Activated CD8-positive, alpha-beta T cell treated with anti-CD3 and anti-CD28 coated beads for 36 hours (primary cell): ENCODE results near the gene OCA2. TPM values are rescaled to one million over a fixed set of nuclear protein-coding genes. Genes with fewer than 3 reads are reported as not detected.

Experiments used
- ATAC-seq: fragments of 200-7000 bp; cut with Tn5 transposase; one replicate; pipeline ENCODE4 v1.10.0; 2021; ENCODE audit warnings: mild to moderate bottlenecking, moderate library complexity
- CTCF ChIA-PET: fragments of 350-600 bp; sonication (Branson Sonifier 250); formaldehyde crosslinking; loops from one replicate; lab custom pipeline; 2021; ENCODE audit warnings: antibody characterized with exemption; lab: Charles Lee
- POLR2A ChIA-PET: fragments of 350-600 bp; sonication (Branson Sonifier 250); formaldehyde crosslinking; loops from one replicate; lab custom pipeline; 2021; ENCODE audit warnings: antibody characterized with exemption; lab: Charles Lee
- DNase-seq: peaks from one replicate; pipeline ENCODE4 v3.0.0-alpha.2; 2020
- H3K27ac Mint-ChIP-seq: one replicate; pipeline ENCODE4 v1.8.0; 2021; ENCODE audit warnings: mild to moderate bottlenecking, mixed read lengths
- H3K27me3 Mint-ChIP-seq: one replicate; pipeline ENCODE4 v1.8.0; 2021; ENCODE audit warnings: mixed read lengths
- H3K36me3 Mint-ChIP-seq: one replicate; pipeline ENCODE4 v1.8.0; 2021; ENCODE audit warnings: low read depth, mixed read lengths
- H3K4me1 Mint-ChIP-seq: one replicate; pipeline ENCODE4 v1.8.0; 2021; ENCODE audit warnings: low read depth, mixed read lengths
- H3K4me3 Mint-ChIP-seq: one replicate; pipeline ENCODE4 v1.8.0; 2021; ENCODE audit warnings: mild to moderate bottlenecking, moderate library complexity, mixed read lengths
- H3K9me3 Mint-ChIP-seq: one replicate; pipeline ENCODE4 v1.8.0; 2021; ENCODE audit warnings: mixed read lengths
- intact Hi-C: fragments of 100-400 bp; cut with micrococcal nuclease; formaldehyde crosslinking; loops from one replicate; pipeline ENCODE4 v1.10.0; 2022
- total RNA-seq, 2 experiments: library from RNA; stranded (reverse); gene quantifications; one replicate each; pipeline ENCODE4 v1.2.3, GENCODE V29; 2021
- TF ChIP-seq, protein P1 (sequence below): fragments of 200-600 bp; IDR thresholded peaks from one replicate; pipeline ENCODE4 v1.8.0; 2022; ENCODE audit warnings: antibody characterized with exemption, mild to moderate bottlenecking

Gene OCA2
- total RNA-seq, 2 experiments from 2014 or later: not detected

GRCh38 chr15:27806396-27806795 is 292.7 kb downstream of the OCA2 start:
- Mint-ChIP-seq H3K4me3 (no peak overlapping the region), H3K27ac (no peak overlapping the region), H3K36me3 (no peaks in the 10 kb centered on the region), H3K9me3 (peaks cover 4% of the 10 kb centered on the region), H3K27me3 (no peaks in the 10 kb centered on the region), H3K4me1 (no peaks in the 10 kb centered on the region)
- DNase-seq (no peak), ATAC-seq (no peak)
- intact Hi-C loops: no loop called here
- TF ChIP-seq, protein P1, sequence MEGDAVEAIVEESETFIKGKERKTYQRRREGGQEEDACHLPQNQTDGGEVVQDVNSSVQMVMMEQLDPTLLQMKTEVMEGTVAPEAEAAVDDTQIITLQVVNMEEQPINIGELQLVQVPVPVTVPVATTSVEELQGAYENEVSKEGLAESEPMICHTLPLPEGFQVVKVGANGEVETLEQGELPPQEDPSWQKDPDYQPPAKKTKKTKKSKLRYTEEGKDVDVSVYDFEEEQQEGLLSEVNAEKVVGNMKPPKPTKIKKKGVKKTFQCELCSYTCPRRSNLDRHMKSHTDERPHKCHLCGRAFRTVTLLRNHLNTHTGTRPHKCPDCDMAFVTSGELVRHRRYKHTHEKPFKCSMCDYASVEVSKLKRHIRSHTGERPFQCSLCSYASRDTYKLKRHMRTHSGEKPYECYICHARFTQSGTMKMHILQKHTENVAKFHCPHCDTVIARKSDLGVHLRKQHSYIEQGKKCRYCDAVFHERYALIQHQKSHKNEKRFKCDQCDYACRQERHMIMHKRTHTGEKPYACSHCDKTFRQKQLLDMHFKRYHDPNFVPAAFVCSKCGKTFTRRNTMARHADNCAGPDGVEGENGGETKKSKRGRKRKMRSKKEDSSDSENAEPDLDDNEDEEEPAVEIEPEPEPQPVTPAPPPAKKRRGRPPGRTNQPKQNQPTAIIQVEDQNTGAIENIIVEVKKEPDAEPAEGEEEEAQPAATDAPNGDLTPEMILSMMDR: no peak
- CTCF ChIA-PET: no interaction called here
- POLR2A ChIA-PET: no interaction called here

GRCh38 chr15:27805261-27806220 is 293.6 kb downstream of the OCA2 start:
- peaks cover 4% of the 10 kb centered on the region for H3K9me3 Mint-ChIP-seq
- H3K4me3 Mint-ChIP-seq: no peak overlapping the region
- DNase-seq: no peak
- CTCF ChIA-PET: no interaction called here
- TF ChIP-seq, protein P1: no peak
- no peaks in the 10 kb centered on the region for H3K36me3 Mint-ChIP-seq
- H3K27me3 Mint-ChIP-seq: no peaks in the 10 kb centered on the region
- intact Hi-C loops: no loop called here
- no peaks in the 10 kb centered on the region for H3K4me1 Mint-ChIP-seq
- ATAC-seq: no peak
- no peak overlapping the region for H3K27ac Mint-ChIP-seq
- POLR2A ChIA-PET: no interaction called here

DNA sequence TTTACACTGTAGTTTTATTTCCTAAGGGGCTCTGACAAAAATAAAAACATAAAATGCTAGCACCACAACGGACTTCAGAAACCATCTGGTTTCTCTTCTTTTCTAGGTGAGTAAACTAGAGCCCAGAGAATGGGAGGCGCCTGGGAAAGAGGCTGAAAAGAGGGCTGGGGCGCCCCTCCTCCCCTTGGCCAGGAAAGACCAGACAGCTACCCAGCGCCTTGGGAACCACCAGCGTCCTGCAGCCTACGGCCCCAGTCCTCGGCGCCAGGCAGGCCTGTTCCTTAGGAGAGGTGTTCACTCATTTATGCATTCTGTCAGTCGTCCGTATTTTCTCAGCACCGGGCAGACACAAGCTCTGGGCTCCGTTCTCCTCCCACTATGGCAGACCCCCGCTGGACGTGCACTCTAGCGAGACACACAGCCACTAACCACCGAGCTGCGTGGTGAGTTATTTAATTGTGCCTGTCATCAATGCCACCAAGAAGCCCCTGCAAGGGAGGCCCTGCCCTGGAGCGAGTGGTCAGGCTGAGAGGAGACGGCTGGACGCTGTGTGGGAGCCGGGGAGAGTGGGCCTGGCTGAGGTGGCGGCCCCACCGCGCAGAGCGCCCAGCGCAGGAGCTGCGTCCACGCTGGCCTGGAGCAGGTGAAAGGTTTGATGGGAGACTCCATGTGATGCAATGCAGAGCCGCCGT is 294.4 kb downstream of the OCA2 start:
- H3K27ac Mint-ChIP-seq: no peak overlapping the region
- CTCF ChIA-PET: no interaction called here
- ATAC-seq (no peak), DNase-seq (no peak)
- H3K27me3 Mint-ChIP-seq: no peaks in the 10 kb centered on the region
- POLR2A ChIA-PET: no interaction called here
- H3K9me3 Mint-ChIP-seq: peaks cover 2% of the 10 kb centered on the region
- intact Hi-C loops: no loop called here
- TF ChIP-seq, protein P1: no peak
- no peaks in the 10 kb centered on the region for H3K4me1 Mint-ChIP-seq
- H3K4me3 Mint-ChIP-seq: no peak overlapping the region
- H3K36me3 Mint-ChIP-seq: no peaks in the 10 kb centered on the region

DNA sequence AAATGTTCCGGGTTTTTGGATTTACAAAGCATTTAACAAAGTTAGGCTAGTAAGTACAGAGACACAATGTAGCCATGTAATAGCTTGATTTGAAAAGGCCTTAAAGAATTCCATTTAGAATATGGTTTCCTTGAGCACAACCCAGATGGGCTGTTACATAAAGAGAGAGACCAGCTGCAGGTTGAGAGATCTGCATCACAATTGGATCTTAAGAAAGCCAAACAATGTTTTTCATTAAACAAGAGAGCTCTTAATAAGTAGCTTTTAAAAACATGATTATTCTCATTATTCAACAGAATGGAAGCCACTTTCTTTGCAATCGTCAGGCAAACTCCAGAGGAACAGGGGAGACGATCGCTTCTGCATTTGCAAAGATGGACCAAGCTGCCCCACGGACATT is 300.3 kb downstream of the OCA2 start:
- TF ChIP-seq, protein P1: no peak
- no peaks in the 10 kb centered on the region for H3K4me1 Mint-ChIP-seq
- ChIA-PET CTCF (no interaction called here), POLR2A (no interaction called here)
- DNase-seq (no peak), ATAC-seq (no peak)
- H3K9me3 Mint-ChIP-seq: peaks cover 2% of the 10 kb centered on the region
- no peaks in the 10 kb centered on the region for H3K27me3 Mint-ChIP-seq
- no peaks in the 10 kb centered on the region for H3K36me3 Mint-ChIP-seq
- H3K4me3 Mint-ChIP-seq: no peak overlapping the region
- H3K27ac Mint-ChIP-seq: no peak overlapping the region
- intact Hi-C loops: no loop called here

GRCh38 chr15:27797765-27798164 is 301.4 kb downstream of the OCA2 start:
- DNase-seq: no peak
- no peaks in the 10 kb centered on the region for H3K4me1 Mint-ChIP-seq
- no peak overlapping the region for H3K4me3 Mint-ChIP-seq
- ChIA-PET POLR2A (no interaction called here), CTCF (no interaction called here)
- no peak for ATAC-seq
- no peaks in the 10 kb centered on the region for H3K36me3 Mint-ChIP-seq
- no peaks in the 10 kb centered on the region for H3K27me3 Mint-ChIP-seq
- peaks cover 1% of the 10 kb centered on the region for H3K9me3 Mint-ChIP-seq
- intact Hi-C loops: no loop called here
- no peak overlapping the region for H3K27ac Mint-ChIP-seq
- TF ChIP-seq, protein P1: no peak
